GM12878 (cell line): ENCODE results near the gene RBM19. TPM values are rescaled to one million over a fixed set of nuclear protein-coding genes. Genes with fewer than 3 reads are reported as not detected.

Experiments
- ATAC-seq: fragments of 200-7000 bp; cut with Tn5 transposase; 3 replicates; pipeline ENCODE4 v1.9.1; 2020; ENCODE audit warnings: mild to moderate bottlenecking, moderate library complexity
- BruUV-seq: library from RNA; stranded (reverse); fragments of 400-500 nt; replicated peaks from 2 replicates; lab custom pipeline; 2021; lab: Mats Ljungman, UMichigan
- CTCF ChIA-PET: fragments of 300-600 bp; sonication (Branson Sonifier 250); formaldehyde crosslinking; extraction: SDS; loops from one replicate; lab custom pipeline; 2021; ENCODE audit warnings: inconsistent platforms; lab: Yijun Ruan, JAX
- POLR2A ChIA-PET: fragments of 350-600 bp; formaldehyde crosslinking; extraction: SDS; loops from one replicate; lab custom pipeline; 2021; ENCODE audit warnings: inconsistent platforms; lab: Charles Lee
- RAD21 ChIA-PET: fragments of 300-600 bp; sonication (Branson Sonifier 250); formaldehyde crosslinking; loops from one replicate; lab custom pipeline; 2023; ENCODE audit warnings: antibody characterized with exemption; ENCODE audit not compliant: unreplicated experiment; lab: Charles Lee
- SMC1A ChIA-PET: fragments of 300-600 bp; sonication (Branson Sonifier 250); formaldehyde crosslinking; loops from one replicate; lab custom pipeline; 2023; ENCODE audit not compliant: unreplicated experiment, uncharacterized antibody; lab: Charles Lee
- DNase-seq: peaks from one replicate; pipeline ENCODE4 v3.0.0-alpha.2; 2011; ENCODE audit warnings: low read depth, low spot score
- FAIRE-seq: peaks from 3 replicates; lab custom pipeline; 2011; peaks lifted over from hg19 to GRCh38; lab: Jason Lieb, UNC
- H2AFZ ChIP-seq: 2 replicates; pipeline ENCODE4 v1.6.0; 2011; ENCODE audit warnings: low read depth, low read length, control low read depth; ENCODE audit not compliant: control insufficient read depth
- H3K27ac ChIP-seq: 2 replicates; pipeline ENCODE4 v1.5.1; 2011; ENCODE audit warnings: control low read depth; ENCODE audit not compliant: control insufficient read depth, insufficient read depth
- H3K27me3 ChIP-seq, 2 experiments: replicated peaks in 1 of 2; 2 replicates each; pipeline versions ENCODE4 v1.6.0 to v1.6.1; 2011; ENCODE audit warnings: low read length in 1 of 2; ENCODE audit not compliant: control insufficient read depth in 2 of 2, insufficient read depth in 2 of 2
- H3K36me3 ChIP-seq, 2 experiments: 2 replicates each; pipeline ENCODE4 v1.5.1; 2011; ENCODE audit warnings: low read length in 1 of 2; ENCODE audit not compliant: control insufficient read depth in 2 of 2, insufficient read depth in 2 of 2
- H3K4me1 ChIP-seq: 2 replicates; pipeline ENCODE4 v1.6.1; 2011; ENCODE audit warnings: mild to moderate bottlenecking, low read length, moderate library complexity, mixed read lengths; ENCODE audit not compliant: control insufficient read depth, insufficient read depth
- H3K4me2 ChIP-seq: 2 replicates; pipeline ENCODE4 v1.6.0; 2011; ENCODE audit warnings: control low read depth; ENCODE audit not compliant: control insufficient read depth, insufficient read depth
- H3K4me3 ChIP-seq: fragments of 200-600 bp; sonication (generic); 2 replicates; pipeline ENCODE4 v1.5.1; 2016
- H3K79me2 ChIP-seq: 2 replicates; pipeline ENCODE4 v1.6.0; 2011; ENCODE audit warnings: low read length; ENCODE audit not compliant: control insufficient read depth, insufficient read depth
- H3K9ac ChIP-seq: 2 replicates; pipeline ENCODE4 v1.8.0; 2011; ENCODE audit warnings: low read length, control low read depth, mixed read lengths; ENCODE audit not compliant: control insufficient read depth, insufficient read depth
- H3K9me3 ChIP-seq: replicated peaks from 3 replicates; pipeline ENCODE4 v1.5.1; 2011; ENCODE audit warnings: mild to moderate bottlenecking, low read length; ENCODE audit not compliant: control insufficient read depth, insufficient read depth
- H4K20me1 ChIP-seq: 2 replicates; pipeline ENCODE4 v1.6.0; 2011; ENCODE audit not compliant: control insufficient read depth, insufficient read depth
- BCLAF1 ChIP-seq: fragments of 450-650 bp; IDR thresholded peaks from 2 replicates; pipeline ENCODE4 v1.6.1; 2017; ENCODE audit warnings: antibody characterized with exemption, mild to moderate bottlenecking, moderate library complexity
- CBFB ChIP-seq: IDR thresholded peaks from 2 replicates; pipeline ENCODE4 v1.6.1; 2016; ENCODE audit warnings: antibody characterized with exemption, low read depth
- ETV6 ChIP-seq, 2 experiments: fragments of 450-650 bp in 1 of 2; IDR thresholded peaks in 1 of 2; conservative IDR thresholded peaks in 1 of 2; 2 replicates each; pipeline ENCODE4 v1.6.1; 2014; ENCODE audit warnings: antibody characterized with exemption in 1 of 2, borderline replicate concordance in 1 of 2, low read depth in 1 of 2, mild to moderate bottlenecking in 1 of 2, moderate library complexity in 1 of 2
- GATAD2B ChIP-seq: fragments of 450-650 bp; conservative IDR thresholded peaks from 2 replicates; pipeline ENCODE4 v1.6.1; 2017; ENCODE audit warnings: low read depth, mild to moderate bottlenecking, moderate library complexity
- HDGF ChIP-seq: fragments of 450-650 bp; IDR thresholded peaks from 2 replicates; pipeline ENCODE4 v1.6.1; 2016; ENCODE audit warnings: antibody characterized with exemption
- IKZF1 ChIP-seq: fragments of 450-650 bp; conservative IDR thresholded peaks from 2 replicates; pipeline ENCODE4 v1.6.1; 2017; ENCODE audit warnings: antibody characterized with exemption, mild to moderate bottlenecking
- IRF4 ChIP-seq: IDR thresholded peaks from 2 replicates; pipeline ENCODE4 v1.6.1; 2011; ENCODE audit warnings: low read depth, low read length
- JUND ChIP-seq: IDR thresholded peaks from 2 replicates; pipeline ENCODE4 v1.6.1; 2012; ENCODE audit warnings: low read depth, mild to moderate bottlenecking, low read length, improper control_type of control experiment, moderate library complexity
- LARP7 ChIP-seq: fragments of 450-650 bp; IDR thresholded peaks from 2 replicates; pipeline ENCODE4 v1.6.1; 2017; ENCODE audit warnings: mild to moderate bottlenecking
- PAX8 ChIP-seq: fragments of 450-650 bp; IDR thresholded peaks from 2 replicates; pipeline ENCODE4 v1.6.1; 2017; ENCODE audit warnings: mild to moderate bottlenecking, moderate library complexity
- RB1 ChIP-seq: fragments of 450-650 bp; formaldehyde crosslinking; IDR thresholded peaks from 2 replicates; pipeline ENCODE4 v1.6.1; 2017; ENCODE audit warnings: mild to moderate bottlenecking, borderline replicate concordance
- USF2 ChIP-seq: IDR thresholded peaks from 2 replicates; pipeline ENCODE4 v1.6.1; 2011; ENCODE audit warnings: low read depth, low read length, improper control_type of control experiment, borderline replicate concordance
- ZBTB11 ChIP-seq: fragments of 450-650 bp; formaldehyde crosslinking; IDR thresholded peaks from 2 replicates; pipeline ENCODE4 v1.5.0; 2022; ENCODE audit warnings: mild to moderate bottlenecking, missing genetic modification characterization
- WGBS: methylation state at CpG from one replicate; pipeline ENCODE4 v1.1.6; 2016; ENCODE audit warnings: low lambda C conversion rate; ENCODE audit not compliant: insufficient replicate concordance, insufficient coverage; ENCODE audit errors: missing lambda C conversion rate; 5-methylcytosine and 5-hydroxymethylcytosine counted together
- in situ Hi-C: fragments of 300-500 bp; cut with MboI; formaldehyde crosslinking; loops from 9 replicates; pipeline ENCODE4 v1.14.3; 2018; ENCODE audit warnings: mixed read lengths
- intact Hi-C: fragments of 100-400 bp; cut with micrococcal nuclease; formaldehyde crosslinking; loops from one replicate; pipeline ENCODE4 v1.14.2; 2022; ENCODE audit not compliant: unreplicated experiment
- polyA plus RNA-seq, 11 experiments: library from polyadenylated mRNA; depleted of rRNA in 4 of 11; unstranded in 6 of 11; stranded (reverse) in 5 of 11; fragments of >200 nt; fragmentation: Nextera tagmentation in 4 of 11; fragmentation: Illumina TruSeq in 1 of 11; extraction: Ambion mirVana in 4 of 11; extraction: Trizol in 1 of 11; gene quantifications; 1 replicate in 1 of 11; 2 replicates in 10 of 11; pipeline versions ENCODE4 v1.2.1 to v1.2.3, GENCODE V29; 2011 to 2016; ENCODE audit warnings: inconsistent platforms in 2 of 11, missing spikeins in 2 of 11, low read depth in 1 of 11
- total RNA-seq, 4 experiments: library from RNA; depleted of rRNA in 3 of 4; stranded (reverse); fragments of >200 nt in 3 of 4; fragmentation: Illumina TruSeq in 1 of 4; extraction: Trizol in 1 of 4; gene quantifications; 2 replicates each; pipeline versions ENCODE4 v1.2.1 to v1.2.3, GENCODE V29; 2013 to 2021

The RBM19 gene
- total and polyA plus RNA-seq, 10 of the 15 experiments (the other 5 are each of a cell fraction or from before 2014, with no cell fraction given) = 4.2 to 42.9 (median 28.4) TPM

GRCh38 chr12:113891167-113891692 is 74.9 kb downstream of the RBM19 start:
- RAD21 ChIA-PET = no interaction called here
- no peaks in the 10 kb centered on the region for H3K79me2 ChIP-seq
- H3K4me2 ChIP-seq = no peak overlapping the region
- H3K27me3 ChIP-seq = no peaks in the 10 kb centered on the region
- H3K4me1 ChIP-seq = no peaks in the 10 kb centered on the region
- CTCF ChIA-PET = interaction anchor here (0.6 kb wide), 1 partner anchor 429 kb away, joined by 3 read pairs; no protein-coding TSS in a partner anchor
- peaks cover 0 to 3% of the 10 kb centered on the region in 2 experiments; a peak in 3 of 4 replicates for H3K36me3 ChIP-seq
- POLR2A ChIA-PET = interaction anchor here (0.5 kb wide), 1 partner anchor 28 kb away, joined by 3 read pairs; no protein-coding TSS in a partner anchor
- H3K9me3 ChIP-seq = no peaks in the 10 kb centered on the region
- BruUV-seq = no TSS peak
- DNase-seq (no peak), FAIRE-seq (no peak), ATAC-seq (no peak)
- TF ChIP-seq HDGF (no peak), PAX8 (no peak), IKZF1 (no peak), ETV6 (conservative IDR thresholded peaks at IDR 0.05 in 1 of 2, IDR thresholded peaks at IDR 0.05 in 1 of 2; ENCODE audit: borderline replicate concordance in 1 of 2, low read depth in 1 of 2) (no peak), CBFB (no peak), GATAD2B (no peak), RB1 (no peak), ZBTB11 (CRISPR knock-in tag) (no peak), IRF4 (no peak), JUND (no peak), BCLAF1 (no peak), USF2 (no peak), LARP7 (no peak)
- intact Hi-C loops (no loop called here), in situ Hi-C loops (no loop called here)
- no peak overlapping the region for H2AFZ ChIP-seq
- H3K4me3 ChIP-seq = no peak overlapping the region
- H3K9ac ChIP-seq = no peak overlapping the region
- no peak overlapping the region for H3K27ac ChIP-seq
- no peaks in the 10 kb centered on the region for H4K20me1 ChIP-seq
- SMC1A ChIA-PET = no interaction called here
- WGBS = 84% methylated on average over 4 of the region's 4 CpGs
